Muscle layer of duodenum (tissue), 2 donors: ENCODE measurements around the gene CD81.

Experiments used
- H3K27ac ChIP-seq: one replicate; pipeline ENCODE4 v1.7.0; 2013; ENCODE audit warnings: mild to moderate bottlenecking, low read length
- H3K27me3 ChIP-seq: one replicate; pipeline ENCODE4 v1.7.0; 2013; ENCODE audit warnings: low read depth, mild to moderate bottlenecking, control low read depth, low read length
- H3K36me3 ChIP-seq, 2 donors: one replicate each; pipeline ENCODE4 v1.7.0; 2013; ENCODE audit warnings: low read length in 2 of 2, control low read depth in 1 of 2, mild to moderate bottlenecking in 1 of 2; ENCODE audit not compliant: insufficient read depth in 2 of 2, control insufficient read depth in 1 of 2
- H3K4me1 ChIP-seq, 2 donors: one replicate each; pipeline ENCODE4 v1.7.0; 2013; ENCODE audit warnings: low read length in 2 of 2, mild to moderate bottlenecking in 2 of 2, control low read depth in 1 of 2, moderate library complexity in 1 of 2; ENCODE audit not compliant: insufficient read depth in 2 of 2, control insufficient read depth in 1 of 2
- H3K4me3 ChIP-seq, 2 donors: one replicate each; pipeline ENCODE4 v1.7.0; 2013; ENCODE audit warnings: low read length in 2 of 2, low read depth in 1 of 2, mild to moderate bottlenecking in 1 of 2
- H3K9me3 ChIP-seq, 2 donors: one replicate each; pipeline ENCODE4 v1.7.0; 2013; ENCODE audit warnings: low read length in 2 of 2, control low read depth in 1 of 2, mild to moderate bottlenecking in 1 of 2; ENCODE audit not compliant: control insufficient read depth in 1 of 2
- donor health status: healthy.

CD81 gene

DNA sequence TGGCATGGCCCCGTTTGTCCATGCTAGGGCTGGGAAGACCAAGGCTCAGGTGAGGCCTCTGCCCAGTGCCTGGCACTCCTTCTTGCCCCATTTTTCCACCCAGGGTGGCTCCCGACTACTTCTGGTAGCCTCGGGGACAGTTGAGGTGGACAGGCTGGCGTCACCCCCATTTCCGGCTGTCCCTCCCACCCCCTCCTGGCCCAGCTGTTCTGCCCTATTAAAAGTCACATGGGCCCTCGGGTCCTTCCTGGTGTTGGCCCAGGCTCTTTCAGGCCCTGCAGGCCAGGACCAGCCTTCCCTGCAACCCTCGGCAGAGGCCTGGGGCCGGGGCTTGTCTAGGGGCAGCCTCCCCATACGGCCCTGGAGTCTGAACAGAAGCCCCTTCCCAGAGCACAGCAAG, 9.5 kb downstream of the CD81 start:
- Histone ChIP-seq H3K27ac (peak overlapping the region; percentile 43), H3K4me3 (peak overlapping the region in 1 of 2 donors; percentile 11), H3K27me3 (no peaks in the 10 kb centered on the region), H3K9me3 (no peaks in the 10 kb centered on the region), H3K36me3 (peaks cover 0 to 10% of the 10 kb centered on the region in 2 donors), H3K4me1 (peaks cover 39 to 98% of the 10 kb centered on the region in 2 donors)

DNA sequence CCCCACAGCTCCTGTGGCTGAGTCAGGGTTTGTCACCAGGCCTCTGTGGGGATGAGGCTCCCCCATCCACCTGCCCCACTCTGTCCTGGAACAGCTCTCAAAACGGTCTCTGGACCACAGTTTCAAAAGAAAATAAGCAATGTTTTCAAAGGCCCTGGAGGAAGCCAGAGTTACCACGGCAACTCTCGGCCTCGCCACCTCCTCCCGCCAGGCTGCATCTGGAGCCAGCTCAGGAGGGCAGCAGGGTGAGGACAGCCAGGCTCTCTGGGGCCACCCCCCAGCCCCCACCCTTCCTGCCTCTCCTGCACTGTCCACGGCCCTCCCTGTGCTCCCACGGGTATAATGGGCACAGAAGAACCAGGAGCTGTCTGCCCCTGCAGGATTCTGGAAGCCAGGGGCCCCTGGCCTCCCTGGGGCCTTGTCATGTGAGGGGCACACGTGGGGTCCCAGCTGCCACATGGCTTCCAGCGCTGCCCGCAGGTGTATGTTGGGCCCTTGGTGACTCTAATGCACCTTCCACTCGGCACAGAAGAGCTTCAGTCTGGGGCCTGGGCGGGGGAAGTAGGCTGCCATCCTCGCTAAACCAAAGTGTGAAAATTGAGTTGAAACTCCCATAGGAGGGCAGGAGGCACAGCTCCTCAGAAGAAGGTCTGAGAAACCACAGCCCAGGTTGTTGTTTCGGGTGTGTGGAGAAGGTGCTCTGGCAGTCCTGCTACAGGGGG, 10.3 kb downstream of the CD81 start:
- Histone ChIP-seq H3K27me3 (no peaks in the 10 kb centered on the region), H3K27ac (peak overlapping the region; percentile 43), H3K9me3 (no peaks in the 10 kb centered on the region), H3K36me3 (peaks cover 0 to 19% of the 10 kb centered on the region in 2 donors), H3K4me1 (peaks cover 35 to 98% of the 10 kb centered on the region in 2 donors), H3K4me3 (peak overlapping the region in 1 of 2 donors; percentile 11)

DNA sequence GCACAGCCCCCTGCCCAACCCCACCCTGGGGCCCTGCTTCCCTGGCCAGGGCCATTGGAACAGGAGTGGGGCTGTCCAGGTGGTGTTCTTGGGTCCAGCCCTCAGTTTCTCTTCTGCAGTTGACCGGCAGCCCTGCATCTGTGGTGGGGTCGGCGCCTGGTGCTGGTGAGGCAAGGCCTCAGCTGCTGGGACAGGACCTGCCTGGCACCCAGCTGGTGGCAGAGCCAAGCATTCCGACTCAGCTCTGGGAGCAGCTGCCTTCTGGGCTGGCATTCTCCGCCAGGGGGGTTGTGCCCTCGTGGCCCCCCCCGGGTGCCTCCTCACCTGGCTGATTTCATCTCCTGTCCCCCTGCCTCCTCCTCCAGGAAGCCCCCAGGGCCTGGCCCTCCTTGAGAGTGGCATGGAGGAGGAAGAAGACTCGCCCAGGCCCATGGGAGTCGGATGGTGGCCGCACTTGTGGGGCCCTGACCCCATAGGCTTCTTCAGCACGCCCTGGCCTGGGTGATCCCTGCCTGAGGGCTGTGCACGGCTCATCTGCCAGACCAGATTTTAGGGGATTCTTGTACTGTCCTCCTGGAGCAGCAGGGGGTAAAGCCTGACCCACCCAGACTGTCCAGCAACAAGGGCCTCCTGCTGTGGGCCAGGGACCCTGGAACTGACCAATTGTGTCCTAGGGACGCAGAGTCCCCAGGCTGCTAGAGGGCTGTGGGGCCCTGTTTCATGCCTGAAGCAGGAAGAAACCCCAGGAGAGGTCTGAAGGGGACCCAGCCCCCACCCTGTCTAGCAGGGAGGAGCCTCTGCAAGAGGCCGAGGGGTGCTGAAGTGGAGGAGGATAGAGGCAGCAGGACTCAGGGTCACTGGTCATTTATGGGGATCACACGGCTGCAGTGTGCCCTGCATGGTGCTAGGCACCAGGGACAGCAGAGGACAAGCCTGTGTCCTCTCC, 11.6 kb downstream of the CD81 start:
- peak overlapping the region in 1 of 2 donors; percentile 19 for H3K4me3 ChIP-seq
- peaks cover 0 to 25% of the 10 kb centered on the region in 2 donors for H3K36me3 ChIP-seq
- no peak overlapping the region for H3K27ac ChIP-seq
- peaks cover 29 to 94% of the 10 kb centered on the region in 2 donors for H3K4me1 ChIP-seq
- H3K27me3 ChIP-seq: no peaks in the 10 kb centered on the region
- H3K9me3 ChIP-seq: no peaks in the 10 kb centered on the region

DNA sequence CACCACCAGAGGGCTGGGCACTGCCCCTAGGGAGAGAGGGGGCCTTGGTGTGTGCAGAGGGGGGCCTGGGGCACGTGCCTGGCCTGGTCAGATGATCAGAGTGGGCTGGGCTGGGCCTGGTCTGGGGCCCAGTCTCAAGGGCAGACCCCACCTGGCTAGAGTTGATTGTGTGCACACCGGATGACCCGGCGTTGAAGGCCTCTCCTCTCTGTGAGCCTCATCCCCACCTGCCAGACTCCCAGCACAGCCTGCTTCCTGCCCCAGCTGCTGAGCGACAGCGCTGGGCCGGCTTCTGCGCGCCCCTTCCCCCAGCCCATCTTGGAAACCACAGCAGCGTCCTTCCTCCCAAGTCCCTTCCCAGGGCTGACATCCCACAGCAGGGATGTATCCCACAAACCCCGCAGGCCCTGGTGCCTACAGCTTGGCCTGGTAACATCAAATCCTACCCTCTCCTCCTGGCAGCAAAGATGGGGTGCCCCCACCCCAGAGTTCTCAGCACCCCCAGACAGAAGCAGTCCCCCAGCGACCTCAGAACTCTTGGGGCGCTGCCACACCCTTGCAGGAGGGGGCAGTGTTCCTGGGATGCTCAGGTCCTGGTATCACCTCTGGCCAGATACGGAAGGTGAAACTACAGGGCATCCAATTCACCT, 12.4 kb downstream of the CD81 start:
- Histone ChIP-seq H3K9me3 (no peaks in the 10 kb centered on the region), H3K4me1 (peaks cover 29 to 88% of the 10 kb centered on the region in 2 donors), H3K4me3 (peak overlapping the region in 1 of 2 donors; percentile 19), H3K27me3 (no peaks in the 10 kb centered on the region), H3K36me3 (peaks cover 0 to 33% of the 10 kb centered on the region in 2 donors), H3K27ac (no peak overlapping the region)

DNA sequence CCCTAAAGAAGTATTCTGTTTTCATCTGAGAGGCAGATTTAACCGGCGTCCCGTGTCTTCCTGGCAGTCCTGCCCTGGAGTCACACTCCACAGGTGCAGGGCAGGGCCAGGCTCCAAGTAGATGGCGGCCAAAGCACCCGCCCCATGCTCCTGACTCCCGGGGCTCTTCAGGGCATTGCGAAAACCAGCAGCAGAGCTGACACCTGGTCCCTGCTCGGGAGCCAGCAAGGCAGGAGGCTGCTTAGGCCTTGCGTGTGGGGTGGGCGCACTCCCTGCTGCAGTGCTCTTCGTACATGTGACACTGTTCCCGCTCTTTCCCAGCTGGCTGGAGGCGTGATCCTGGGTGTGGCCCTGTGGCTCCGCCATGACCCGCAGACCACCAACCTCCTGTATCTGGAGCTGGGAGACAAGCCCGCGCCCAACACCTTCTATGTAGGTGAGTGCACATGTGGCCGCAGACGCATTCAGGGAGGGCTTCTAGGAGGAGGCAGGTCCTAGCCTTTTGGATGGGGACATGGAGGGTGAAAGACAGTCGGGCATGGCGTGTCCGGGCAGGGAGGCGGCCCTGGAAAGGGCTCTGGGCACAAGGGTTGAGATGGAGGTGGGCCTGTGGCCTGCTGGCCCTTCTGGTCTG, 13.1 kb downstream of the CD81 start:
- Histone ChIP-seq H3K9me3 (no peaks in the 10 kb centered on the region), H3K27ac (no peak overlapping the region), H3K27me3 (no peaks in the 10 kb centered on the region), H3K4me3 (peak overlapping the region in 1 of 2 donors; percentile 19), H3K36me3 (peaks cover 0 to 37% of the 10 kb centered on the region in 2 donors), H3K4me1 (peaks cover 27 to 80% of the 10 kb centered on the region in 2 donors)

DNA sequence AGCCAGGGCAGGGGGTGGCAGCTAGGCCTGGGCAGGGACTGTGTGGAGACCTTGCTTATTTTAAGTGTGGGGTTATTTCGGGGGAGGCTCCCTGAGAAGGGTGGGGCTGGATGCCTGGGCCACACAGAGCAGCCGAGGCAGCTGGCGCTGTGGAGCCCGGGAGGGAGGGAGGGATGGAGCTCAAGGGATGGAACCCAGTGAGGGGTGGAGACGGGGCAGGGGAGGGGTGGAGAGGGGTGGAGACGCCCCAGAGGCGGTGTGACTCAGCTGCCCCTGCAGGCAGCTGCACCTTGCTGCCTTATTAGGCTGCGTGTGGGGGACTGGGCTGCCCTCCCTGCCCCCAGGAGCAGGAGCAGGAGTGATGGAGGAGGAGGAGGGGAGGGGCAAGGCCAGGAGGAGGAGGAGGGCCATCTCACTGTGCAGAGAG, 13.6 kb downstream of the CD81 start:
- Histone ChIP-seq H3K4me1 (peaks cover 26 to 75% of the 10 kb centered on the region in 2 donors), H3K36me3 (peaks cover 0 to 42% of the 10 kb centered on the region in 2 donors), H3K27ac (no peak overlapping the region), H3K9me3 (no peaks in the 10 kb centered on the region), H3K27me3 (no peaks in the 10 kb centered on the region), H3K4me3 (no peak overlapping the region)

DNA sequence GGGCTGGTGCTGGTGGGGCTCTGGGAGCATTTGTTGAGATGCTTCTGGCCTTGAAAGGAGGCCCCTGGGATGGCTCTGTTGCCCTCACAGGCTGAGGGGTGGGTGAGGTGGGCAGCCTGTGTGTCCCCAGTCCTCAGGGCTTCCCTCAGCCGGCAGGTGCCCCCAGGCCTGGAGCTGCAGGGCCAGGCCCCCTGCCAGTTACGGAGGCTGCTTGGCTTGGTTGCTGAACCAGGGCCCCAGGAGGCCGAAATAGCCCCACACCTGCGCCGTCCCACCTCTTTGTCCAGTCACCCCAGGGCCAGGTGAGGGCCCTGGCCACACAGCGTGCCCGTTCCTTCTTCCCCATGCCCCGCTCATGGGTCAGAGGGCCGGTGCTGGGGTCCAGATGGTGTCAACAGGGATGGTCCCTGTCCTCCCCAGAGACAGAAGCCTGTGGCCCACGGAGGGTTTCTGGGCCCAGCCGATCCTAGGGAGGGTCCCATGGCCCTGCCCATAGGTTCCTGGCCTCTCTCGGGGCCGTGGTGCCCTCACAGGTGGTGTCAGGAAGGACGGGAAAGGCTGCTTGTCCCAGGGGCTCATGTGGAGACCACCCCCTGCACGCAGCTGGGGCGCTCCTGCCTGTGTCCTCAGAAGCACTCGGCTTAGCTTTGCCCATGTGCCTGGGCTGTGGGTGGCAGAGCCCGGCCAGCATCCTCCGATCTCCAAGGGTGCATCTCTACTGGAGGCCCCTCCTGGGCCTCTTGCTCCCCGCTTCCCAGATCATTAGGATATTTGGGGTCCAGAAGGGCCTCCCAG, 14.3 kb downstream of the CD81 start:
- H3K36me3 ChIP-seq: peaks cover 0 to 43% of the 10 kb centered on the region in 2 donors

DNA sequence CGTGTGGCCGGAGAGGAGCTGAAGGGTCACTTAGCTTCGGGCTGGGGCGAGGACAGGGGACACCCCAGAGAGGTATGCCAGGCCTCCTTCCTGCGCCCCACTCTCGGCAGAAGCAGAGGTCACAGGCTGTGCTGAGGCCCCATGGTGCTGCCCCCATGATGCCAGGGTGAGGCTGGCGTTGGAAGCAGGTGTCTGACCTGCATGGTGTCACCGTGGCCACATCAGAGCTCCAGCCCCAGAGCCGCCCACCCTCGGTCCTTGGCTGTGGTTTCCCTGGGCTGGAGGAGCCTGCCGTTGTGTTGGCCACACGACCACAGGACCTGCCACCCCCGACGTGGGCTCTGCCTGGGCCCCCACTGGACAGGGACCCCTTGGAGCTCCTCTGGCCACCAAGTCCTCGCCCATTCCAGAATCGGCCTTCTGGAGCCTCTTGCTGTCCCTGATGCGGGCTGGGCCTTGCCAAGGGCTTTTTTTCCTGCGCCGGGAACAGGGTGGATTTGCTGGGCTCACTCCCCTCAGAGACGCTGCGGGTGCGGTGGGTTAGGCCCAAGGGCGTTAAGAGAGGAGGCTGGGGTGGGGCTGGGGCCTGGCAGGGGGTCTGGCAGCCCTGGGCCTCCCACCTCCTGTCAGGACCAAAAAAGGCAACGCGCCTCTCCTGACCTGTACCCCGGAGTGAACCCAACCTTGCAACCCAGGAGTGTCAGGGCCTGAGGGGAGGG, 15.3 kb downstream of the CD81 start:
- H3K36me3 ChIP-seq: peaks cover 0 to 51% of the 10 kb centered on the region in 2 donors
- H3K9me3 ChIP-seq: no peaks in the 10 kb centered on the region
- H3K27me3 ChIP-seq: no peaks in the 10 kb centered on the region
- H3K4me1 ChIP-seq: peaks cover 14 to 59% of the 10 kb centered on the region in 2 donors
- H3K27ac ChIP-seq: no peak overlapping the region
- H3K4me3 ChIP-seq: no peak overlapping the region

More for the DNA sequence above, 14.3 kb downstream of the CD81 start:
- no peaks in the 10 kb centered on the region for H3K9me3 ChIP-seq
- H3K4me1 ChIP-seq: peaks cover 21 to 69% of the 10 kb centered on the region in 2 donors
- H3K4me3 ChIP-seq: no peak overlapping the region
- no peaks in the 10 kb centered on the region for H3K27me3 ChIP-seq
- H3K27ac ChIP-seq: no peak overlapping the region

DNA sequence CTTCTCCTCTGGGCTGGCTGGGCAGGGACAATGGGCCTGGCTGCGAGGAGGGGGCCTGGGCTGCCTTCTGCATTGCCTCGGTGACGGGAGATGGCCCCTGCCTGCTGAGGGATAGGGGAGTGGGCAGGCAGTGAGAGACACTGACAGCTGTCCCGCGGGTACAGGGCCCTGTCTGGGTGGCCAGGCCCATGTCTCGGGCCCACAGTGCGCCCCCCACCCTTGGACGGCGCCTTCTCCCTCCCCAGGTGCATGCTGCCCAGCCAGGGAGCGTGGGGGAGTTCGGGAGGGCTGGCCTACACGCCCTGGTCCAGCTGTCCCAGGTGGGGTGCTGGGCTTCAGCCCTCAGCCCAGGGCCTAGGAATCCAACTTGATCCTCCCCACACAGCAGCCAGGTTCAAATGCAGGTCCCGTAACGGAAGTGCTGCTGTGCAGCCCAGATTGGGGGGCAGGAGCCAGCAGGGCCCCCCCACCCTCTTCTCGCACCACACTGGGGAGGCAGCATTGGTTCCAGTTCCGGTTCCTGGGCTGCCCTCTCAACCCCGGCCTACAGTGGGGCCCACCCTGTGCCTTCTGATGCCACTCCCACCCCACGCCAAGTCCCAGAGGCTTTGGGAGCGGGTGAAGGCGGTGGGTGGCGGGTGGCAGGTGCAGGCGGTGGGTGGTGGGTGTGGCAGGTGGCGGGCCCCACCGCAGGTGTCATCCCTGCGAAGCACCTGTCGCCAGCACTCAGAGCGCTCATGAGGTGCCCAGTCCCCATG, 16.2 kb downstream of the CD81 start:
- Histone ChIP-seq H3K27me3 (no peaks in the 10 kb centered on the region), H3K4me3 (no peak overlapping the region), H3K4me1 (peaks cover 14 to 50% of the 10 kb centered on the region in 2 donors), H3K9me3 (no peaks in the 10 kb centered on the region), H3K36me3 (peaks cover 0 to 53% of the 10 kb centered on the region in 2 donors), H3K27ac (no peak overlapping the region)
